Neuron (in vitro differentiated cells): ENCODE measurements around the gene SLC35B1.
"Not testable (repeated sequence)": the region's sequence is repeated elsewhere in the genome, so short reads cannot be mapped to it uniquely, and the experiment has no call there.

Experiments
- H2AFZ ChIP-seq: one replicate; pipeline ENCODE4 v1.6.1; 2013; ENCODE audit warnings: low read depth, mild to moderate bottlenecking, inconsistent platforms, low read length, moderate library complexity
- H3K27me3 ChIP-seq: one replicate; pipeline ENCODE4 v1.6.1; 2013; ENCODE audit warnings: low read length; ENCODE audit not compliant: insufficient read depth
- H3K36me3 ChIP-seq: one replicate; pipeline ENCODE4 v1.6.1; 2013; ENCODE audit warnings: low read length; ENCODE audit not compliant: insufficient read depth
- H3K4me1 ChIP-seq: one replicate; pipeline ENCODE4 v1.6.1; 2013; ENCODE audit warnings: low read length; ENCODE audit not compliant: insufficient read depth
- H3K4me3 ChIP-seq: 2 replicates; pipeline ENCODE4 v1.5.1; 2013; ENCODE audit warnings: mild to moderate bottlenecking, low read length, moderate library complexity
- H3K9me3 ChIP-seq: one replicate; pipeline ENCODE4 v1.6.1; 2013; ENCODE audit warnings: low read length

Gene SLC35B1

DNA sequence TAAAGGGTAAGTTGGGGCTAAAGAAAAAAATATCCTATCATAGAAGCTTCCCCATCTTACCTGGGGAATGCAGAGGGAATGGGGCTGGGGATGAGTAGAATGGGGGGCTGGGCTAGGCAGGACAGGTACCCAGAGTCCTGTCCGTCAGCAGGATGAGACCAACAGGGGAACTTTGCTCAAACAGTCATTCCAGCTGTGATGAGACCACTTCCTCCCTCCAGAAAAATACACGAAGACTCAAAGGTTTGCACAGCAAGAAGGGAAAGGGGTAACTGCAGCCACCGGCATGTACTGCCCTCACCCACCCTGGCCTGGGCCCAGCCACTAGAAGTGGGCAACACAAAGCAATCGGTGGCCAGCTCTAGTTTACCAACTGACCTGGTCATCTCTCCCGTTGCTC, 20.7 kb upstream of the SLC35B1 start:
- peaks cover 3% of the 10 kb centered on the region for H3K36me3 ChIP-seq
- H3K4me3 ChIP-seq: no peak overlapping the region
- H3K4me1 ChIP-seq: no peaks in the 10 kb centered on the region
- H3K27me3 ChIP-seq: no peaks in the 10 kb centered on the region
- H2AFZ ChIP-seq: no peak overlapping the region
- no peaks in the 10 kb centered on the region for H3K9me3 ChIP-seq

DNA sequence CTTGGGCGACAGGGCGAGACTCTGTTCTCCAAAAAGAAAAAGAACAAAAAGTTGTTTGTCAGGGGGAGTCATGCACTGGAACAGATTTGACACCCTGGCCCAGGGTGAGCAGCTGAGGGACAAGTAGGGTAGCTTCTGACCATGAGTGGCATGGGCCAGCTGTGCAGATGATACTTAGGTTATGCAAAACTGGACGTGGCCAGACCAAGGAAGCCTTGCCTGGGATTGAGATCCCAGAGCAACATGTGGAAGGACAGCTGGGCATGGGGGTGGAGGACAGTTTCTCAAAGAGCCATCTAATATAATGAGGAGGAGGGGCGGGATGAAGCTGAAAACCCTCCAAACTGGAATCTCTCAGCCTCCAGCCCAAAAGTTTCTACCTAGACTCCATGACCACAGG, 19.6 kb upstream of the SLC35B1 start:
- Histone ChIP-seq H3K36me3 (peaks cover 5% of the 10 kb centered on the region), H3K9me3 (no peaks in the 10 kb centered on the region), H3K4me3 (no peak overlapping the region), H3K27me3 (no peaks in the 10 kb centered on the region), H2AFZ (no peak overlapping the region), H3K4me1 (no peaks in the 10 kb centered on the region)

GRCh38 chr17:49725452-49726130, 17.8 kb upstream of the SLC35B1 start:
- Histone ChIP-seq H3K4me1 (no peaks in the 10 kb centered on the region), H3K4me3 (no peak overlapping the region), H3K27me3 (no peaks in the 10 kb centered on the region), H3K9me3 (no peaks in the 10 kb centered on the region), H2AFZ (no peak overlapping the region), H3K36me3 (peaks cover 14% of the 10 kb centered on the region)

DNA sequence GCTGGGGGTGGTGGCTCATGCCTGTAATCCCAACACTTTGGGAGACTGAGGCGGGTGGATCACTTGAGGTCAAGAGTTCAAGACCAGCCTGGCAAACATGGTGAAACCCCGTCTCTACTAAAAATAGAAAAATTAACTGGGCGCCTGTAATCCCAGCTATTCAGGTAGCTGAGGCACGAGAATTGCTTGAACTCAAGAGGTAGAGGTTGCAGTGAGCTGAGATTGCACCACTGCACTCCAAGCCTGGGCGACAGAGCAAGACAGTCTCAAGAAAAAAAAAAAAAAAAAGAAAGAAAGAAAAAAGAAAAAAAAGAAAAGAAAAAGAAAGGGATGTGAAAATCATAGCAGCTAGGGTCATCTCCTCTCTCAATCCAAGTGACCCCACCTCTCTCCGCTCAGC, 16.8 kb upstream of the SLC35B1 start:
- not testable (repeated sequence) for H3K4me3 ChIP-seq, H3K4me1 ChIP-seq, H2AFZ ChIP-seq, H3K27me3 ChIP-seq, H3K9me3 ChIP-seq
- H3K36me3 ChIP-seq: peaks cover 22% of the 10 kb centered on the region

- no peak overlapping the region for H2AFZ ChIP-seq
- H3K36me3 ChIP-seq: peaks cover 27% of the 10 kb centered on the region
- H3K9me3 ChIP-seq: no peaks in the 10 kb centered on the region
- H3K4me3 ChIP-seq: no peak overlapping the region
- H3K27me3 ChIP-seq: no peaks in the 10 kb centered on the region
- H3K4me1 ChIP-seq: no peaks in the 10 kb centered on the region
Observed at GRCh38 chr17:49723423-49723822, 15.7 kb upstream of the SLC35B1 start.

- Histone ChIP-seq H3K9me3 (no peaks in the 10 kb centered on the region), H2AFZ (no peak overlapping the region), H3K4me1 (no peaks in the 10 kb centered on the region), H3K27me3 (no peaks in the 10 kb centered on the region), H3K4me3 (no peak overlapping the region), H3K36me3 (peaks cover 37% of the 10 kb centered on the region)
Observed at GRCh38 chr17:49722066-49722465, 14.3 kb upstream of the SLC35B1 start.

GRCh38 chr17:49717371-49717861, 9.7 kb upstream of the SLC35B1 start:
- no peaks in the 10 kb centered on the region for H3K4me1 ChIP-seq
- no peaks in the 10 kb centered on the region for H3K9me3 ChIP-seq
- H2AFZ ChIP-seq: no peak overlapping the region
- no peak overlapping the region for H3K4me3 ChIP-seq
- H3K27me3 ChIP-seq: no peaks in the 10 kb centered on the region
- H3K36me3 ChIP-seq: peaks cover 50% of the 10 kb centered on the region

DNA sequence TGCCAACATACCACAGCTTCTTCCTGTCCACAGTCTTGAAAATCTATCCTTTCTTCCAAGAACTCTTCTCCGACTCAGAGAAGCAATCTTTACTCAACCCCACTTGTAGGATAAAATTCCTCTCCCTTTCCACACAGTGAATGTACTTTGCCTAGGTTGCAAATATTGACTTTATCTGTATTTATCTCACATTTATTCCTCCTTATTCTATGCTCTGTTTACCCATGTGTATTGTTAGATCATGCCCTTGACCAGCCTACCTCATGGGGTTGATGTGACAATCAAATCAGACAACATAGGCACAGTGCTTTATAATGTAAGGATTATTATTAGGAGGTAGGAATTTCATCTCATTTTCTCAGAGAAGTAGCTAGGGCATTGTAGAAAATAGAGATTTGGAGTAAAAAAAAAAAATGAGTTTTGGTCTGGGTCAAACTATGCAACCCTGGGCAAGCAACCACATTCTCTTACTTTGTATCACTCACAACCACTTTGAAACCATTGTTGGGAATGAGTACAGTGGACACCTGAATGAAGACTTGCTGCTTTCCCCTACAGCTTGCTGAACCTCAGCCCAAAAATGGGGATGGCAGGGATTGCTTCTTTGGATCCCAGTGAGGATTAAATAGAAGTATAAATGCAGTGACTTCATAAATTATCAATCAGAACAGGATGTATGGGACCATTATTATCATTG, 9.1 kb upstream of the SLC35B1 start:
- Histone ChIP-seq H2AFZ (no peak overlapping the region), H3K4me1 (no peaks in the 10 kb centered on the region), H3K4me3 (no peak overlapping the region), H3K9me3 (no peaks in the 10 kb centered on the region), H3K27me3 (no peaks in the 10 kb centered on the region), H3K36me3 (peaks cover 46% of the 10 kb centered on the region)

- H3K27me3 ChIP-seq: no peaks in the 10 kb centered on the region
- no peaks in the 10 kb centered on the region for H3K9me3 ChIP-seq
- no peaks in the 10 kb centered on the region for H3K4me1 ChIP-seq
- H3K4me3 ChIP-seq: no peak overlapping the region
- no peak overlapping the region for H2AFZ ChIP-seq
- peaks cover 48% of the 10 kb centered on the region for H3K36me3 ChIP-seq
Observed at GRCh38 chr17:49715717-49716279, 8.0 kb upstream of the SLC35B1 start.

DNA sequence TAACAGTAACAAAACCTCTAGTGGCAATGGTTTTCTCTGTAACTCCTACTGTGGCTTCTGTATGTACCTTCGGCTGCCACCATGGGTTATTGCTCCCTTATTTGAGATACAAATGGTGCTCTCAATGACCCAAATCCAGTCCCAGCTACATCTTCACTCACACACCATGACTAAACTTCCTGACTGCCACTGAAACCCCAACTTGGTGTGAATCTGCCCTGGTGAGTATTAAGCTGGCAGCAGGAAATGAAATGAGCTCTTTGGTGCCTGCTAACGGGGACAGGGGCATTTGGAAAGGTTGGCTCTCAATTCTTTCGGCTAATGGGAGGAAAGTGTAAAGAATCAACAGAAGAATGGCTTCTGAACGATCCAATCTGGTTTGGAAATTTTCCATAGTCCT, 7.5 kb upstream of the SLC35B1 start:
- Histone ChIP-seq H2AFZ (no peak overlapping the region), H3K36me3 (peaks cover 46% of the 10 kb centered on the region), H3K27me3 (no peaks in the 10 kb centered on the region), H3K4me1 (no peaks in the 10 kb centered on the region), H3K4me3 (no peak overlapping the region), H3K9me3 (no peaks in the 10 kb centered on the region)

- Histone ChIP-seq H3K9me3 (no peaks in the 10 kb centered on the region), H3K4me3 (peak overlapping the region; percentile 33), H3K27me3 (no peaks in the 10 kb centered on the region), H2AFZ (no peak overlapping the region), H3K36me3 (peaks cover 31% of the 10 kb centered on the region), H3K4me1 (peaks cover 16% of the 10 kb centered on the region)
Observed at GRCh38 chr17:49708515-49709183, 885 bp upstream of the SLC35B1 start.

- Histone ChIP-seq H3K27me3 (no peaks in the 10 kb centered on the region), H3K36me3 (peaks cover 43% of the 10 kb centered on the region), H2AFZ (peak overlapping the region; percentile 68), H3K9me3 (no peaks in the 10 kb centered on the region), H3K4me1 (peaks cover 16% of the 10 kb centered on the region), H3K4me3 (peak overlapping the region; percentile 92)
Observed at GRCh38 chr17:49707246-49707607, 537 bp downstream of the SLC35B1 start.

DNA sequence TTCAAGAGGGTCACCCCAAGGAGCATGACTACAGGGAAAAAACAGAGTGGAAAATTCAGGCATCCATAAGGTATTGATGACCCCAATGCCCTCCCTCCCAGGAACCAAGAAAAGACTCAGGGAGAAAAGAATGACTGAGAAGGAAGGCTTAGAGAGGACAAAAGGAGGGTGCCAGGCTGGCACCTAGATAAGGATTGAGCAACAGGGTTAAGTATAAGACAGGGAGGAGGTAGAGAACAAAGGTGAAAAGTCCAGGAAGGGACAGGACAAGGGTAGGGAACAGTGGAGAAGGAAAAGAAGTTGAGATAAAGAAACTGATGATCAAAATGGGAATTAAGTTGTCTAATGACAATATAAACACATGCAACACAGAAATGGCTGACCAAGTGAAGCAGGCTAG, 2.5 kb downstream of the SLC35B1 start:
- H3K9me3 ChIP-seq: no peaks in the 10 kb centered on the region
- H2AFZ ChIP-seq: no peak overlapping the region

More for the DNA sequence above, 2.5 kb downstream of the SLC35B1 start:
- peaks cover 54% of the 10 kb centered on the region for H3K36me3 ChIP-seq
- H3K4me3 ChIP-seq: no peak overlapping the region
- H3K4me1 ChIP-seq: peaks cover 16% of the 10 kb centered on the region
- H3K27me3 ChIP-seq: no peaks in the 10 kb centered on the region
